Measurements from ENCODE around the gene ATP9B.
"Not testable (repeated sequence)": the region's sequence is repeated elsewhere in the genome, so short reads cannot be mapped to it uniquely, and the experiment has no call there.

Gene ATP9B

GRCh38 chr18:79283131-79283810, 214.1 kb downstream of the ATP9B start:
- no peak for DNase-seq (ENCODE audit: low read depth in 2 of 3, low spot score in 1 of 3)

- no peak for DNase-seq (ENCODE audit: low read depth in 2 of 3, low spot score in 1 of 3)
Observed at GRCh38 chr18:79283929-79284328, 214.7 kb downstream of the ATP9B start.

GRCh38 chr18:79285191-79285590, 216.0 kb downstream of the ATP9B start:
- not testable (repeated sequence) for DNase-seq (ENCODE audit: low read depth in 2 of 3, low spot score in 1 of 3)

GRCh38 chr18:79290409-79290808, 221.2 kb downstream of the ATP9B start:
- DNase-seq (ENCODE audit: low read depth in 2 of 3, low spot score in 1 of 3), result not testable (repeated sequence)

GRCh38 chr18:79290876-79291275, 221.7 kb downstream of the ATP9B start:
- DNase-seq (ENCODE audit: low read depth in 2 of 3, low spot score in 1 of 3), result no peak

- no peak for DNase-seq (ENCODE audit: low read depth in 2 of 3, low spot score in 1 of 3)
Observed at GRCh38 chr18:79294235-79294634, 225.0 kb downstream of the ATP9B start.

- no peak for DNase-seq (ENCODE audit: low read depth in 2 of 3, low spot score in 1 of 3)
Observed at GRCh38 chr18:79299272-79299671, 230.1 kb downstream of the ATP9B start.

GRCh38 chr18:79299711-79300110, 230.5 kb downstream of the ATP9B start:
- DNase-seq (ENCODE audit: low read depth in 2 of 3, low spot score in 1 of 3), result no peak

- DNase-seq (ENCODE audit: low read depth in 2 of 3, low spot score in 1 of 3), result no peak
Observed at GRCh38 chr18:79300413-79300812, 231.2 kb downstream of the ATP9B start.

- no peak for DNase-seq (ENCODE audit: low read depth in 2 of 3, low spot score in 1 of 3)
Observed at GRCh38 chr18:79302120-79302519, 232.9 kb downstream of the ATP9B start.

GRCh38 chr18:79305911-79306310, 236.7 kb downstream of the ATP9B start:
- DNase-seq (ENCODE audit: low read depth in 2 of 3, low spot score in 1 of 3), result no peak

- no peak for DNase-seq (ENCODE audit: low read depth in 2 of 3, low spot score in 1 of 3)
Observed at GRCh38 chr18:79309614-79310358, 240.6 kb downstream of the ATP9B start.

GRCh38 chr18:79314838-79315388, 245.7 kb downstream of the ATP9B start:
- DNase-seq (ENCODE audit: low read depth in 2 of 3, low spot score in 1 of 3), result no peak

- no peak for DNase-seq (ENCODE audit: low read depth in 2 of 3, low spot score in 1 of 3)
Observed at GRCh38 chr18:79315596-79315995, 246.4 kb downstream of the ATP9B start.

- no peak for DNase-seq (ENCODE audit: low read depth in 2 of 3, low spot score in 1 of 3)
Observed at GRCh38 chr18:79317703-79318102, 248.5 kb downstream of the ATP9B start.

GRCh38 chr18:79318142-79318673, 249.0 kb downstream of the ATP9B start:
- no peak for DNase-seq (ENCODE audit: low read depth in 2 of 3, low spot score in 1 of 3)

GRCh38 chr18:79320216-79320850, 251.1 kb downstream of the ATP9B start:
- no peak for DNase-seq (ENCODE audit: low read depth in 2 of 3, low spot score in 1 of 3)

GRCh38 chr18:79321625-79322405, 252.6 kb downstream of the ATP9B start:
- no peak for DNase-seq (ENCODE audit: low read depth in 2 of 3, low spot score in 1 of 3)

GRCh38 chr18:79322441-79322840, 253.2 kb downstream of the ATP9B start:
- no peak for DNase-seq (ENCODE audit: low read depth in 2 of 3, low spot score in 1 of 3)

GRCh38 chr18:79323471-79323870, 254.3 kb downstream of the ATP9B start:
- DNase-seq (ENCODE audit: low read depth in 2 of 3, low spot score in 1 of 3), result no peak
